NCI-H524 treated with DMSO at 0.1 percent for 48 hours (cell line): Measurements from ENCODE around the gene ACTR3C.

Experiments used
- DNase-seq: peaks from one replicate; lab custom pipeline; 2025; lab: John Stamatoyannopoulos, UW

ACTR3C gene

DNA sequence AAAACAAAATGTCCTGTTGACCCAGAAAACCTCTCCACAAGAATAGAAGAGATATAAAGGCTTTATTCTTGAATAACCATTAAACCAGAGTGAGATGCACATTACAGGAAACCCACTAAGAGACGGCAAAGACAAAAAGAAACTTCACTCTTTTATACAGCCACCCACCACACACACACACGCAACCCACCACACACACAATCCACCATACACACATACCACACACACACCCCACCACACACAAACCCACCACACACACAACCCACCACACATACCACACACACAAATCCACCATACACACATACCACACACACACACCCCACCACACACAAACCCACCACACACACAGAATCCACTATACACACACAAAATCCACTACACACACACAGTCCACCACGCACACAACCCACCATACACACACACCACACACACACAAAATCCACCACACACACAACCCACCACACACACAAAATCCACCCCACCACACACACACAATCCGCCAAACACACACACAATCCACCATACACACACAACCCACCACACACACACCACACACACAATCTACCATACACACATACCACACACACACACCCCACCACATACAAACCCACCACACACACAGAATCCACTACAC, 35.8 kb upstream of the ACTR3C start:
- DNase-seq, result no peak

DNA sequence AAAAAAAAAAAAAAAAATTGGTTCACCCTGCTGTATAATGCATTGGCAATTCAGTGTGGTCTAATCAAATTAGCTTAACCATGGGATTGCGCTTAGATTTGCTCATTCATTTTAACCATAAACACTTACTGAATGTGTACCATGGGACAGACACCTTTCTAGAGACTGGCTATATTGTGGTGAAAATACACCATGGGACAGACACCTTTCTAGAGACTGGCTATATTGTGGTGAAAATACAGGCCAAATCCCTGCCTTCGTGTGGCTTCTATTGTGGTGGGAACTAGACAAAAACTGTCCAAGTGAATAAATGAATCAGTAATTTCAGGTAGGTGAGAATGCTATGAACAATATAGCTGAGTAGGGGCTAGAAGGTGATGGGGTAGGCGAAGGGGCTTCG, 35.1 kb upstream of the ACTR3C start:
- DNase-seq, result no peak

DNA sequence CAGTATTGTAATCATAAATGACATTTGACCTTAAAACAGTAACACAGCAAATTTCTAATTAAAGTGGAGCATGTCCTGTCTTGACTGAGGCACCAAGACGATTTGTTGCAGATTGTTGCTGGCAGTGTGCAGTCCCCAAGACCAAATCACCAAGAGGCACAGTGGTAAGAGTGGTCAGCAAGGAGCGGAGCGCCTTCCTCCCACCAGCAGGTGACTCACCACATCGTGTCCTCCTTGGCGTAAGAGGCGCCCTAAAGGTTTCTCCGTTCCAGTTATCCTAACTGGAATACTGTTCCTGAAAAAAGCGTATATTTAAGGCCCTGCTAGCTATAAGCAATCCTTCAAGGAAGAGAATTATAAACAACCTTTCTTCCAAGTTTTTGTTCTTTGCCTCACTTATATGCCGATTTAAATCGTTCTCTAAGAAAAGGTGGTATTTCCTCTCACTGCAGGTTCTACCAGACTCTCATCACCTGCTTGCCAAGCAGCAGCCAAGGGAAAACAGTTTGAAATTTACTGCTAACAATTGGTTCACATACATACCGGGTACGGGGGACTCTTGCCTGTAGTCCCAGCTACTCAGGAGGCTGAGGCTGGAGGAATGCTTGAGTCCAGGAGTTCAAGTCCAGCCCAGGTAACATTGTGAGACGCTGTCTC, 34.6 kb upstream of the ACTR3C start:
- DNase-seq, result no peak

DNA sequence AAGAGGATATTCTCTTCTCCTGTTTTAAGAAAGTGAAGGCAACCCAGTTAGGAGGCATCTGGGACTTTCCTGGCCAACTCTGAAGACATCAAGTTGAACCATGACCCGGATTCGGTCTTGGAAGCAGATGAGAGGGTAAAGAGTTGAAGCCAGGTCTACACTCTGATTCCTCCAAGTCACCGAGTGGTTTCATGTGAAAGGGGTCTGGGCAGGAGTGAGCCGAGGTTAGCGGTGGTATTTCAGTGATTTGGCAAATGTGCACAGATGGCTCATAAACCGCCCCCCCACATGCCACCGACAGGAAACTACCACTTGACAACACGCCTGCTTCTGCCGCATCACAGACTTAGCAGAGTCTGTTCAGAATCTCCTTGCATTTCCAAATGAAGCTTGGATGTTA, 33.9 kb upstream of the ACTR3C start:
- peak; percentile 93 for DNase-seq

DNA sequence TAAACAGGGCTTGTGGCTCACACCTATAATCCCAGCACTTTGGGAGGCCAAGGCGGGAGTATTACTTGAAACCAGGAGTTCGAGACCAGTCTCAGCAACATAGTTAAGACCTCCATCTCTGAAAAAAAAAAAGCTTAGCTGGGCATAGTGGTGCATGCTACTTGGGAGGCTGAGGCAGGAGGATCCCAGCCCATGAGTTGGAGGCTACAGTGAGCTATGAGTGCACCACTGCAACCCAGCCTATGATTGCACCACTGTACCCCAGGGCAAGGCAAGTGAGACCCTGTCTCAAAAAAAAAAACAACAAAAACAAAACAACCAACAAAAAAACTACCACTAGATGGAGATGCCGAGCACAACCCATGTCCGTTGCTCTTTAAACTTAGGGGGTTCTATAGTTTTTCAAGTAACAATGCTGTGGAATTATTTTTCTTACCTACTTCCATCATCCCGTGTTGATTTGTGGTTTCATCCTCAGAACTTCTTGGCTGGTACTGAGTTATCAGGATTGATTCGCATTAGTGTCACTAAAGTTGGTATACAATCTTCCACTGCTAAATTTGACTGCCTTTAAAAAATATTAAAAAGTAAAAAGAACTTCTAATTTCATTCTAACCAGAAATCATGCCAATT, 33.0 kb upstream of the ACTR3C start:
- peak; percentile 2 for DNase-seq

DNA sequence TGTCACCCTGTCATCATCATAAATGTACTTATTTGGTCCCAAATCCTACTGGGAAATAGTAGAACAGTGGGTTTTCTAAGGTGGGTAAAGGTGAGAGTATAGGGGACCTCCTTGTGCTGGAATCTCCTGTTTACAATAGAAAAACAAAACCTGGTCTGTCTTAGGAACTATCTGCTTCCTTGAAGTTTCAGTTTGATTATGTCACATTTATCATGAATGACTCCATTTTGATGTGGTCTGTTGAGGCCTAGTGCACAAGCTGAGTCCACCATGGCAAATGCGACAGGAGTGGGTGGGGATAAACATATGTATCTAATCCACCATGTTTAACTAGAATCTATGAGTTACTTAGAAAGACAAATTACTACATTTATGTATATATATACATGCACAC, 32.3 kb upstream of the ACTR3C start:
- DNase-seq, result no peak

DNA sequence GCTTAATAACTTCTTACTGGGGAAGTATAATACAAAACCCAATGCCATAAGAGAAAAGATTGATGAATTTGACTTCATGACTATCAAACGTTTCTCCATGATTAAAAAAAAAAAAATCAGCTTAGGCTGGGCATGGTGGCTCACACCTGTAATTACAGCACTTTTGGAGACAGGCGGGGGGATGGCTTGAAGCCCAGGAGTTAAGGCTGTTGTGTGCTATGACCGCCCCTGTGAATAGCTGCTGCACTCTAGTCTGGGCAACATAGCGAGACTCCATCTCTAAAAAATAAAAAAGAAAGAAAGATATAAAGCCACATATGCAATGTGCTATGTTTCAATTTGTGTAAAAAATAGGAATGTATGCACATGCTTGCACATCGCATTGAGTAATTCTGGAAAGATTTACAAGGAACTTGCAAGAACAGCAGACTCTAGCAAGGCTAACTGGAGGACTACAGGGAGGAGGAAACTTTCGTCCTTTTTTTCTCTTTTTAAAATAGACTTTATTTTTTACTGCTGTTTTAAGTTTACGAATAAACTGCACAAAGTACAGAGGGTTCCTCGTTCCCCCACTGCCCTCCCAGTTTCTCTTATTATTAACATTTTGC, 28.3 kb upstream of the ACTR3C start:
- DNase-seq, result no peak

DNA sequence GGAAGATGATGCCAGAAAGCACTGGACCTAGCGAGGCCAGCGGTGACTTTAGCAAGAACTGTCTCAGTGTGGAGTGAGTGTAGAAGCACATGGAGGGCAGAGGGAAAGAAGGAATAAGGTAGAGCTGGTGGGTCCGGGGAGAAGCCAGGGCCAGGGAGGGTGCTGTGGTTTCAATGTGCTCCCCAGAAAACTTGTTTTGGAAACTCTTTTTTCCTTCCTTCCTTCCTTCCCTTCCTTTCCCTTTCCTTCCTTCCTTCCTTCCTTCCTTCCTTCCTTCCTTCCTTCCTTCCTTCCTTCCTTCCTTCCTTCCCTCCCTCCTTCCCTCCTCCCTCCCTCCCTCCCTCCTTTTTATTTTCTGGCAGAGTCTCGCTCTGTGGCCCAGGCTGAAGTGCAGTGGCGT, 23.6 kb upstream of the ACTR3C start:
- no peak for DNase-seq

DNA sequence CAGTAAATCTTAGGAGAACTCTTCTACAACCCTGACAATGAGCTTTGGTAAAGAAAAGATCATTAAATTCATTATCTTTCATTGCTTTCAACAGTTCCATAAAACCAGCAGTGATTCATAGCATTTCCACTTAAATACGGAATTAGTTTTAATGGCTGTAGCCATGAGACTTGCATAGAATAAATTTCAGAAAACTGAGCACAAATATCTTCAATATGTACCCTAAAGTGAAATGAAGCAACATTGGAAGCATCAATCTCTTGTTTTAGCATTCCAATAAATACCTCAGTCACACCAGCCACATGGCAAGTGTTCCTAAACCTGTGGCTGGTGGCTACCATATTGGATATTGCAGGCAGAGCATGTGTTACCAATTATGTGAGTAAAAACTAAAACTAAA, 21.7 kb upstream of the ACTR3C start:
- no peak for DNase-seq

DNA sequence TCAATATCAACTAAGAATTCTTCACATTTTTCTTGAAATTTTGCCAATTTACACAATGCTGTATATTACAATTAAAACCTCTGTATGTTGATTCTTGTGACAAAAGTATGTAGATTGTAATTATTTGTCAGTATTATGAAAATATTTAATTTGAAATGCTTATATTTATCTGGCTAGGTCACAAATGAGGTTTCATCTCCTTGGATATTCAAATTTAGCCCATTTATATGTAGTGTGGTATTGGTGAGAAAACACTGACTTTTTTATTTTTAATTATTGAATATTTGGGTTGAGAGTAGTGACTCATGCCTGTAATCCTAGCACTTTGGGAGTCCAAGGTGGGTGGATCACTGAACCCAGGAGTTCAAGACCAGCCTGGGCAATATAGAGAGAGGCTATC, 21.0 kb upstream of the ACTR3C start:
- no peak for DNase-seq

DNA sequence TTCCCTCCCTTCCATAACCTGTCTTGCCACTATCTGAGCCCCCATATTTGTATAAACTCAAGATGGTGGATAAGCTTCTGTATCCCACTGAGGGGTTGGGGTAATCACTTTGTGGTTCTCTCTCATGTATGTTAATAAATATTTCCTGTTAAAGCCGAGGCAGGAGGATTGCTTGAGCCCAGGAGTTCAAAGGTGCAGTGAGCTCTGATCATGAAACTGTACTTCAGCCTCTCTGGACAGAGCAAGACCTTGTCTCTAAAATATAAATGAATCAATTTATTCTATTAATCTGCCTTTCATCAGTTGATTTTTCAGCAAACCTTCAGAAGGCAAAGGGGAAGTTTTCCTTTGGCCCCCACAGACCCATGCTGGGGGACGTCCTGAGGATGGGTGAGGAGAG, 19.9 kb upstream of the ACTR3C start:
- no peak for DNase-seq

DNA sequence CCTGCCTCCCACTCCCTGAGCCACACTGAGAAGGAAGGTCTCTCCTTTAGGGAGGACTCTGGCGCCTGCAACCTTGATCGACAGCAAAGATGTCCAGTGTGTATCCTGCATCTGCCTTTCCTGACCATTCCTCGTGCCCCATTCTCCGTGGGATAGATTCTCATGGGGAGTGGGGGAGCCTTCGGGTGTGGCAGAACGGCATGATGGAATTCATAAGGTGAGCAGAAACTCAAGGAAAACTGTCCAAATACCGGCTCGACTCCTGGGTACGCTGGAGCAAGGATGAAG, 18.7 kb upstream of the ACTR3C start:
- no peak for DNase-seq

DNA sequence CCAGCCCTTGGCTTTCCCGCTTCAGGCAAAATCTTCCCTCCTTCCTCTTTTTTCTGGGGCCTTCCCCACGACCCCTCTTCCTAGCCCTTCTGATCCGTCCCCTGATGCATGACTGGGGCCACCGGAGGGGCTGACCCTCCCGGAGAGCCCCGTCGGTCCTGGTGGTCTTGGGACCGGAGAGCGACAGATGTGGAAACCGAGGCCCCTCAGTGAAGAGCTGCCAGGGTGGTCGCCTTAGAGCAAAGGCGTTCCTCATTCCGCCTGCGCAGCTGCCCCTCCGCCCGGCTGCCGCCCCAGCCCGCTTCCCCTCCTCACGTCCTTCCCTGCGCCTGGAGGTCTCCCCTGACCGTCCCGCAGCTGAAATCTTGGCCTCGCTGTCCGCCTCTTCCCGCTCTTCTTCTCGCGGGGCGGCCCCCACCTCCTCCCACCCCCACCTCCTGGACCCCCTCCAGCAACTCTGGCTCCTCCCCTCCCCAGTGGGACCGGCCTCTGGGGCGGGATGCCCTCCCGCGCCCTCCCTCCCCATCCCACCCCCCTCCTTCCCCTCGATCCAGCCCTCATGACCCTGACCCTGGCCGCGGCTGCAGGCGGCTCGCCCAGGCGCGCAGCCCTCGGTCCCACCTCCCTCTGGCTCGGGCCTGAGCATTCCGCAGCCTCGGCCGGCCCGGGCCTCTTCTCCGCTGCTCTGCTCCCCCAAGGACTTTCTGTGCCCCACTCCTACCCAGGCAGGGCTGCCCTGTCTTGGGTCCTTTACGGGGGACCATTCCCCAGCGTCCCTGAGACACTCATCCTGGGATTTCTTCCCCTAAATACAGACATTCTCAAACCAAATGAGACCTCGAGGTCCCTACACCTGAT, 18.1 kb upstream of the ACTR3C start, which contains the start of gene RARRES2:
RARRES2 (minus strand) TSS at position 367 of the 858 bp plus-strand sequence. CDS start 1,020 bp downstream, outside the sequence.
- no peak for DNase-seq

DNA sequence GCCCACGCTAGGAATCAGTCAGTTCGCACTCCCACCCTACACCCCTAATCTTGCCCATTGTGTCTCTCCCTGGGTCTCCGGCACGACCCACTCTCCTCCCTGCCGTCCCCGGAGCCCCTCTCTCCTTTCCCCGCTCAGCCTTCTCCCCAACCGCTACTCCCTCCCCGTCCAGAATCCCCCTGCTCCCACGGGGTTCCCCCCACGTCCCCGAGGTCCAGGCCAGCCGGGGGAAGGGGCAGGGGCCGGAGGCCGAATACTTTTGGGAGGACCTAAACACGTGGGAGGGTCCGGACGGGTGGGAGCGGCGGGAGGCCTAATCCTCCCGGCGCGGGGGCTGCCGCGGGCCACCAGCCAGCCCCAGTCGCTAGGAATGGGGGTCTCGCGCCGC, 17.5 kb upstream of the ACTR3C start:
- DNase-seq, result no peak

DNA sequence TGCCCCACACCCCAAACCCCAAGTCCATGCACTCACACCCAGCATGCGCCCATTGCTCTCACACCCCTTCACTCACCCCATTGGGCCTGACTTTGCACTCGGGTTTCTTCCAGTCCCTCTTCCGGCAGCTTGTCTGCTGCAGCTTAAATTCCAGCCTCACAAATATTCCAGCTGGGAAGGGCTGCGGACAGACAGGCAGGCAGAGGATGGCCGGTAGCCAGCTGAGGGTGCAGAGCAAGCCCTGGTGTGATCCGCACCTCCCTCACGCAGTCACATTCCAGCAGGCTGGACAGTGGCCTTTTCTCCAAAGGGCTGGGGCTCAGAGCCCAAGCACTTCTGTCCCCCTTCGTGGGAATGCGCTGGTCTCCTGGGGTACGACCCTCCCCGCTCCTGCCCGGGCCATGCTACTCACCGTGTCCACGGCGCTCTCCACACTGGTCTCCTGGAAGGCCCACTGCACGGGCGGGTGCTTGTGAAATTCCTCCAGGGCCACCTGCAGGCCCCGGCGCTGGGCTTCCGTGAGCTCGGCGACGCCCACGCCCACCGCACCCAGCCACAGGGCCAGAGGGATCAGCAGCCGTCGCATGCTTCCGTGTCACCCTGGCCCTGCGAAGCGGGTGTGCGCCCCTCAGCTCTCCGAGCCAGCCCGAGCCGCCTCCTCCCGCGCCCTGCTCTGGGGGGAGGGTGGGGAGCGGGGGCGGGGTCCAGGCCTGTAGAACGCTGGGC, 16.8 kb upstream of the ACTR3C start:
- no peak for DNase-seq

DNA sequence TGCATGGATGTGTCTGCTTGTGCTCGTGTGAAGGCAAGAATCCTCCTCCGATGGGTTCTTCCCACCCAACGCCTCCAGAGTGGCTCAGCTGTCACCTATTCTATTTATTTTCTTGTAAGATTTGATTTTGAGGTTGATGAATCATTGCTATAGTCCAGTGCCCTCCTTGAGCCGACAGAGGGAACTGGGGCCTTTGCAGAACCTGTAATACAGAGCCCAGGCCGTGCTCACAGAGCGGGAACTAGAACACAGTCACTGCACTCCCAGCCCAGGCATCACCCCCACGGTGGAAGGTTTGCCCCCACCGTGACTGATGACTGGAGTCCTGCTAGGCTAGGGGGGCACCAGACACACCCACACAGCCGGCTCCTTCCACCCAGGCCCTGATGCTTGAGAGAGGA, 16.1 kb upstream of the ACTR3C start:
- DNase-seq, result no peak

DNA sequence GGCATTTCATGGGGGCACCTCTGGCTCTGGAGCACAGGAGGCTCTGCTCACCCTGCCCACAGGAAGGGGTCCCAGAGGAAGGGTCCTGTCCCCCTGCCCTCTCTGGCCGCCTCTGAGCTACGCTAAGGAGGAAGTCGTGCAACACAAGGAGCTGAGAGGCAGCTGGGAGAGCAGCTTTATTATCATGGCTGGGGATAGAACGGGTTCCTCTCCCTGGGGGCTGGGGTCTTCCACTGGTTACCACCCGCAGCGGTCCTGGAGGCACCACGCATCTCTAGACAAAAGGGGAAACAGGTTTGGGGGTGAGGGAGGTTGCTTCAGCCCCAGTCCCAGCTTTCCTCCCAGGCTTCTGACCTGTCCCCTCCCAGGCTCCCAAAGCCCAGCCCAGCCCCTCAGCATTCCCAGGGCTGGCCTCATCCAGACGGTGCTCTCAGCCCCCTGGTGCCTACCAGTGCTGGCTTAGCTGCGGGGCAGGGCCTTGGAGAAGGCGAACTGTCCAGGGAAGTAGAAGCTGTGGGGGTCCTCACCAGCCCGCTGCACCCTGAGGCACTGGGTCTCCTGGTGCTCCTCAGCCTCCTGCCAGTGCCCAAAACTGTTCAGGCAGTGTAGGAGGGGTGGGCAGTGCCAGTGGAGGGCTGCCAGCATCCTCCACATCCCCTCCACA, 15.0 kb upstream of the ACTR3C start:
- no peak for DNase-seq

DNA sequence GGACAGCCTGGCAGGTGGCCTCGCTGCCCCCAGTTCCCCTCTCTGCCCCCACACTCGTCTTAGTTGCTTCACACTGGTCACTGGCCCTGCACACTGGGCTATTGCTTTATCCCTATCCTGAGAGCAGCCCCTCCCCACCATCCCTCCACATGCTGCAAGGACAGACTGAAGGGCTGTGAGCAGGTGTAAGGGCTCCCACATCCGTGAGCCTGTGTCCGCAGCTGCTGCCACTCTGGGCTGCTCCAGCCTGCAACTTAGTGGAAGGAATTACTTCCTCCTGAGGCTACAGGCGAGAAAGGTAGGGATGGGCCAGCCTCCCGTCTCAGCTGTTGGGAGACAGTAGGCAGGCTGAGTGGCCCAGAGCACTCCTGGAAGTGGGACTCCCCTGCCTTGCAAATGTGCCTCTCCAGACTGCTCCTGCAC, 14.3 kb upstream of the ACTR3C start:
- DNase-seq, result no peak

DNA sequence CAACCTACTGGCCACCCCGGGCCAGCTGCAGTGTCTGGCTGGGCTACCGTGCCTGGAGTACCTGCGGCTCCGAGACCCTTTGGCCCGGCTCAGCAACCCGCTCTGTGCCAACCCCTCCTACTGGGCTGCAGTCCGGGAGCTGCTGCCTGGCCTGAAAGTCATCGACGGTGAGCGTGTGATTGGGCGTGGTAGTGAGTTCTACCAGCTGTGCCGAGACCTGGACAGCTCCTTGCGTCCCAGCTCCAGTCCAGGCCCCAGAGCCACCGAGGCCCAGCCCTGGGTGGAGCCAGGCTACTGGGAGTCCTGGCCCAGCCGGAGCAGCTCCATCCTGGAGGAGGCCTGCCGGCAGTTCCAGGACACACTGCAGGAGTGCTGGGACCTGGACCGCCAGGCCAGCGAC, 13.8 kb upstream of the ACTR3C start:
- DNase-seq, result no peak

DNA sequence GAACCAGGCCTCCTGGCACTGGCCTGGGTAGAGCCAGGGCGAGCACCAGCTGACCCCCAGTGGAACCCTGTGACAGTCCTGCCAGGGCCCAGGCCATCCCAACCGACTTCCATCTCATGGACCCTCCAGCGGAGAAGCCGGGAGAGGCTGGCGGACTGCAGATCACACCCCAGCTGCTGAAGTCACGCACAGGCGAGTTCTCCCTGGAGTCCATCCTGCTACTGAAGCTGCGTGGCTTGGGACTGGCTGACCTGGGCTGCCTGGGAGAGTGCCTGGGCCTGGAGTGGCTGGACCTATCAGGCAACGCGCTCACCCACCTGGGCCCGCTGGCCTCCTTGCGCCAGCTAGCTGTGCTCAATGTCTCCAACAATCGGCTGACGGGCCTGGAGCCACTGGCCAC, 13.4 kb upstream of the ACTR3C start:
- DNase-seq, result no peak

DNA sequence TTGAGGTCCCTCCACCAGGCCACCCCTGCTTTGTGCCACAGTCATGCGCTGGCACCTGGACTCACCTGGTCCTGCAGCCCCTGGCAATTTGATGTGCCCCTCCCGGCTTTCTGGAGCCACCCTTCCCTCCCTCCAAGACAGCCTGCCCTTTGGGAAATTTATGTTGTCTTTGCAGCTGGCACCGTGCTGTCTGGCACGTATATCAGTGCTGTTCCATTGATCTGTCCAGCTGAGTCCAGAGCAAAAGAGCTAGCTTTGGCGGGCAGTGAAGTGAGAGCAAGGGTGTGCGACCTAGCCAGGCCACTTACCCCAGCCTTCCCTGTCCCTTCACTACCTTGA, 12.4 kb upstream of the ACTR3C start:
- no peak for DNase-seq
